Measurements from ENCODE around the gene TMEM259.

Gene TMEM259

DNA sequence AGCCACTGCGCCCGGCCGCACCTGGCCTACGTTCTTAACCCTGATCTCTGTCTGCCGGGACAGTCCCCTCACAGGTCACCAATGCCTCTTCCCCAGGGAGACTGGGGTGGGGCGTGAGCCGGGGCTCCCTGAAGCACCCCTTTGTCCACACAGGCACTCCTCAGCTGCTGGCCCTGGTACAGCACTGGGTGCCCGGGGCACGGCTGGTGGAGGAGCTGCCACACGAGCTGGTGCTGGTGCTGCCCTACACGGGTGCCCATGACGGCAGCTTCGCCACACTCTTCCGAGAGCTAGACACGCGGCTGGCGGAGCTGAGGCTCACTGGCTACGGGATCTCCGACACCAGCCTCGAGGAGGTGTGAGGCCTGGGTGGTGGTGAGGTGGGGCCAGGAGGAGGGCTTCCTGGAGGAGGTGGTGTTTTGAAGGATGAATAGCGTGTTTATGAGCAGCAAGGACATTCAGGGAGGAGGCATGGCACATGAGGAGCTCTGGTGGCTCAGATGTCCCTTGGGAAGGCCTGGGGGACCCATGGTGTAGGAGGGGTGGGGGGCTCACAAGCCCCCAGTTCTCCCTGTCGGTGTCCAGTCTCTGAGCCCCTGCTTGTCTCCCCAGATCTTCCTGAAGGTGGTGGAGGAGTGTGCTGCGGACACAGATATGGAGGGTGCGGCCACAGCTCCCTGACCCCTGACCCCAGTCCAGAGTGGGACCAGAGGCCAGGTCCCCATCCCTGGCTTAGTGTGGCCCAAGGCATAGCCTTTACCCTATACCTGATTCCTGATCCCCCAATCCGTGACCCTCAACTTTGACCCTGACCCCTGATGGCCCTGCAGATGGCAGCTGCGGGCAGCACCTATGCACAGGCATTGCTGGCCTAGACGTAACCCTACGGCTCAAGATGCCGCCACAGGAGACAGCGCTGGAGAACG lies 32.5 kb upstream of the TMEM259 start:
- Histone ChIP-seq H3K27me3 (no peaks in the 10 kb centered on the region), H3K9me3 (no peaks in the 10 kb centered on the region), H3K4me3 (ENCODE audit: low read depth in 1 of 2, low read length in 1 of 2) (no peak overlapping the region), H3K4me1 (ENCODE audit: control insufficient read depth in 1 of 2, insufficient read depth in 1 of 2, low read depth in 1 of 2, low read length in 1 of 2) (no peaks in the 10 kb centered on the region), H3K36me3 (peaks cover 87% of the 10 kb centered on the region), H3K27ac (peak overlapping the region; percentile 52)
- TF ChIP-seq, protein P1, sequence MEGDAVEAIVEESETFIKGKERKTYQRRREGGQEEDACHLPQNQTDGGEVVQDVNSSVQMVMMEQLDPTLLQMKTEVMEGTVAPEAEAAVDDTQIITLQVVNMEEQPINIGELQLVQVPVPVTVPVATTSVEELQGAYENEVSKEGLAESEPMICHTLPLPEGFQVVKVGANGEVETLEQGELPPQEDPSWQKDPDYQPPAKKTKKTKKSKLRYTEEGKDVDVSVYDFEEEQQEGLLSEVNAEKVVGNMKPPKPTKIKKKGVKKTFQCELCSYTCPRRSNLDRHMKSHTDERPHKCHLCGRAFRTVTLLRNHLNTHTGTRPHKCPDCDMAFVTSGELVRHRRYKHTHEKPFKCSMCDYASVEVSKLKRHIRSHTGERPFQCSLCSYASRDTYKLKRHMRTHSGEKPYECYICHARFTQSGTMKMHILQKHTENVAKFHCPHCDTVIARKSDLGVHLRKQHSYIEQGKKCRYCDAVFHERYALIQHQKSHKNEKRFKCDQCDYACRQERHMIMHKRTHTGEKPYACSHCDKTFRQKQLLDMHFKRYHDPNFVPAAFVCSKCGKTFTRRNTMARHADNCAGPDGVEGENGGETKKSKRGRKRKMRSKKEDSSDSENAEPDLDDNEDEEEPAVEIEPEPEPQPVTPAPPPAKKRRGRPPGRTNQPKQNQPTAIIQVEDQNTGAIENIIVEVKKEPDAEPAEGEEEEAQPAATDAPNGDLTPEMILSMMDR (IDR thresholded peaks at IDR 0.05): no peak

DNA sequence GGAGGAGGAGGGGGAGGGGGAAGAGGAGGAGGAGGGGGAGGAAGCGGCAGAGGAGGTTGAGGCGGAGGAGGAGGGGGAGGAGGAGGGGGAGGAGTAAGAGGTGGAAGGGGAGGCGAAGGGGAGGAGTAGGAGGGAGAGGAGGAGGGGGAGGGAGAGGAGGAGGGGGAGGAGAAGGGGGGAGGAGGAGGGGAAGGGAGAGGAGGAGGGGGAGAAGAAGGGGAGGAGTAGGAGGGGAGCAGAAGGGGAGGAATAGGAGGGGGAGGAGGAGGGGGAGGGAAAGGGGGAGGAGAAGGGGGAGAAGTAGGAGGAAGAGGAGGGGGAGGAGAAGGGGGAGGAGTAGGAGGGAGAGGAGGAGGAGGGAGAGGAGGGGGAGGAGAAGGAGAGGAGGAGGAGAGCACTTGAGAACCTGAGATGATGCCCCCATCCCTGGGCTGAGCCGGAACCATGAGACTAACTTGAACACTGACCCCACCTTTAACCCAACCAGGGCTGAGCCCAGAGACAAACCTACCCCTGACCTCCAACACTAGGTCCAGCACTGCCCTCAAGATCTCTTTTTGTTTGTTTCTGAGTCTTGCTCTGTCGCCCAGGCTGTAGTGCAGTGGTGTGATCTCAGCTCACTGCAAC lies 31.5 kb upstream of the TMEM259 start:
- H3K27ac ChIP-seq: peak overlapping the region; percentile 52
- TF ChIP-seq, protein P1 (IDR thresholded peaks at IDR 0.05): no peak
- H3K4me1 ChIP-seq (ENCODE audit: control insufficient read depth in 1 of 2, insufficient read depth in 1 of 2, low read depth in 1 of 2, low read length in 1 of 2): no peaks in the 10 kb centered on the region
- H3K36me3 ChIP-seq: peaks cover 85% of the 10 kb centered on the region
- no peaks in the 10 kb centered on the region for H3K27me3 ChIP-seq
- no peaks in the 10 kb centered on the region for H3K9me3 ChIP-seq
- H3K4me3 ChIP-seq (ENCODE audit: low read depth in 1 of 2, low read length in 1 of 2): no peak overlapping the region

DNA sequence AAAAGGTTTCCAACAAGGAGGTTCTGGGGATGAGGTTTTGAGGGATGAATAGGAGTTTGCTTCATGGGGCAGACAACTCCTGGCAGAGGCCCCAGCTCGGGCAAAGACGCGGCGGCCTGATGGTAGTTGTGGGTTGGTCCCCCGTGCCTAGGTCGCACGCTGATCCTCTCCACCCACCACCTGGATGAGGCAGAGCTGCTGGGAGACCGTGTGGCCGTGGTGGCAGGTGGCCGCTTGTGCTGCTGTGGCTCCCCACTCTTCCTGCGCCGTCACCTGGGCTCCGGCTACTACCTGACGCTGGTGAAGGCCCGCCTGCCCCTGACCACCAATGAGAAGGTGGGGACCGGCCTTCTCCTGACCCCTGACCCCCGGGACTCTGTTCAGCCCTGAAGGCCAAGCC lies 30.9 kb upstream of the TMEM259 start:
- Histone ChIP-seq H3K27ac (no peak overlapping the region), H3K4me1 (ENCODE audit: control insufficient read depth in 1 of 2, insufficient read depth in 1 of 2, low read depth in 1 of 2, low read length in 1 of 2) (no peaks in the 10 kb centered on the region), H3K27me3 (no peaks in the 10 kb centered on the region), H3K9me3 (no peaks in the 10 kb centered on the region), H3K4me3 (ENCODE audit: low read depth in 1 of 2, low read length in 1 of 2) (no peak overlapping the region), H3K36me3 (peaks cover 85% of the 10 kb centered on the region)
- TF ChIP-seq, protein P1 (IDR thresholded peaks at IDR 0.05): no peak

- Histone ChIP-seq H3K4me3 (ENCODE audit: low read depth in 1 of 2, low read length in 1 of 2) (no peak overlapping the region), H3K9me3 (no peaks in the 10 kb centered on the region), H3K27ac (no peak overlapping the region), H3K36me3 (peaks cover 85% of the 10 kb centered on the region), H3K27me3 (no peaks in the 10 kb centered on the region), H3K4me1 (ENCODE audit: control insufficient read depth in 1 of 2, insufficient read depth in 1 of 2, low read depth in 1 of 2, low read length in 1 of 2) (no peaks in the 10 kb centered on the region)
- TF ChIP-seq, protein P1 (IDR thresholded peaks at IDR 0.05): no peak
Observed at GRCh38 chr19:1050989-1051788, 30.3 kb upstream of the TMEM259 start.

GRCh38 chr19:1049800-1050199 lies 28.9 kb upstream of the TMEM259 start:
- TF ChIP-seq, protein P1 (IDR thresholded peaks at IDR 0.05): no peak
- Histone ChIP-seq H3K4me1 (ENCODE audit: control insufficient read depth in 1 of 2, insufficient read depth in 1 of 2, low read depth in 1 of 2, low read length in 1 of 2) (no peaks in the 10 kb centered on the region), H3K27me3 (no peaks in the 10 kb centered on the region), H3K4me3 (ENCODE audit: low read depth in 1 of 2, low read length in 1 of 2) (no peak overlapping the region), H3K36me3 (peaks cover 85% of the 10 kb centered on the region), H3K9me3 (no peaks in the 10 kb centered on the region), H3K27ac (peak overlapping the region; percentile 41)
